GM12873 (cell line): ENCODE data around the gene NFASC.

ENCODE experiments used
- TF ChIP-seq, protein P1 (sequence below): IDR thresholded peaks from 2 replicates; pipeline ENCODE4 v1.5.1; 2012; ENCODE audit warnings: low read depth, mild to moderate bottlenecking, moderate library complexity, low read length, control low read depth; ENCODE audit not compliant: insufficient read depth; ENCODE audit errors: missing control alignments

NFASC gene

DNA sequence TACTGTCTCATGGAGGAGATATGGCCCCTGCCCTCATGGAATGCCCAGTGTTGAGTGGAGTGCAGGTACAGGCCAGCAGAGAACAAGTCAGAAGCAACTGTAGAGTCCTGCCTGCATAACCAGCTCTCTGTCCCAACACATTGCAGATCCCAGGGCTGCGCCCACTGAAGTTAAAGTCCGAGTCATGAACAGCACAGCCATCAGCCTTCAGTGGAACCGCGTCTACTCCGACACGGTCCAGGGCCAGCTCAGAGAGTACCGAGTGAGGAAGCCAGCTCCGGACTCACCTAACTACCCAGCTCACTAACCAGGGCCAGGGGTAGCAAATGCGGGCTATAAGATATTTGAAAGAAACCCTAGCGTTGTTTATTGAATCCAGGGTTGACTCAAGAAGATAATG is 113.2 kb downstream of the NFASC start:
- TF ChIP-seq, protein P1, sequence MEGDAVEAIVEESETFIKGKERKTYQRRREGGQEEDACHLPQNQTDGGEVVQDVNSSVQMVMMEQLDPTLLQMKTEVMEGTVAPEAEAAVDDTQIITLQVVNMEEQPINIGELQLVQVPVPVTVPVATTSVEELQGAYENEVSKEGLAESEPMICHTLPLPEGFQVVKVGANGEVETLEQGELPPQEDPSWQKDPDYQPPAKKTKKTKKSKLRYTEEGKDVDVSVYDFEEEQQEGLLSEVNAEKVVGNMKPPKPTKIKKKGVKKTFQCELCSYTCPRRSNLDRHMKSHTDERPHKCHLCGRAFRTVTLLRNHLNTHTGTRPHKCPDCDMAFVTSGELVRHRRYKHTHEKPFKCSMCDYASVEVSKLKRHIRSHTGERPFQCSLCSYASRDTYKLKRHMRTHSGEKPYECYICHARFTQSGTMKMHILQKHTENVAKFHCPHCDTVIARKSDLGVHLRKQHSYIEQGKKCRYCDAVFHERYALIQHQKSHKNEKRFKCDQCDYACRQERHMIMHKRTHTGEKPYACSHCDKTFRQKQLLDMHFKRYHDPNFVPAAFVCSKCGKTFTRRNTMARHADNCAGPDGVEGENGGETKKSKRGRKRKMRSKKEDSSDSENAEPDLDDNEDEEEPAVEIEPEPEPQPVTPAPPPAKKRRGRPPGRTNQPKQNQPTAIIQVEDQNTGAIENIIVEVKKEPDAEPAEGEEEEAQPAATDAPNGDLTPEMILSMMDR = no peak

DNA sequence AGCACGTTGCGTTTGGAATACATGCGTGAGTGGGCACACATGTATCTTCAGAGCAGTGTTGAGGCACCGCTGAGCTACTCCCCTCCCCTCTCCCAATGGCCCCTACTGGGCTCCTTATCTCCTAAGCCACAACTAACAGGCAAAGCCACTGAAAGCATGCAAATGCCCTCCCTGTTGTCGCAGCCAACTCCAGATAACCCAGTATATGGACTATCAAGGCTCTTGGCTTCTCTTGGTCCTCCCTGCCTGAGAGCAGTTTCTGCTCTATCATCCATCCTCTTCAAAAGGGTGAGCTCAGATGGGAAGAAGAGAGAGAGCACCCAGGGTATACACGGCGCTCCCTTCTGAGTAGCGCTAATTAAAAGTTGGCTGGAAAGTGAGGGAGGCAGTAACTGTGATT is 113.8 kb downstream of the NFASC start:
- TF ChIP-seq, protein P1 = no peak

DNA sequence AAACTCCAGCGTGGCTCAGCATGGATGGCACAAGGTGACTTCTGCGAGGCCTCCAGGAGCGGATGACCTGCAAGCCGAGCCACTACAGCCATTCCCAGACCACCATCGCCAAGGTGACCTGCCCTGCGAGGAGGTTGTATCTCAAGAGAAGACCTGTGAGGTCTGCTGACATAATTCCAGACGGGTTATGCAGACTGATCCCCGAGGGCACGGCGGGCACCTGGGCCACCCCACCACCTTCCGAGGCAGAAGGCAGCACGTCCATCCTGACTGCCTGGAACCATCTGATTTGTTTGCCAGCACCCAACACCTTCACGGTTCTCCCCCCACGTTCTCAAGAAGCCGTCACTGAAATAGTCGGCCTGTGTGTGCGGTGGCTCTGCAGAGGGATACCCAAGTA is 115.5 kb downstream of the NFASC start:
- TF ChIP-seq, protein P1 = no peak

DNA sequence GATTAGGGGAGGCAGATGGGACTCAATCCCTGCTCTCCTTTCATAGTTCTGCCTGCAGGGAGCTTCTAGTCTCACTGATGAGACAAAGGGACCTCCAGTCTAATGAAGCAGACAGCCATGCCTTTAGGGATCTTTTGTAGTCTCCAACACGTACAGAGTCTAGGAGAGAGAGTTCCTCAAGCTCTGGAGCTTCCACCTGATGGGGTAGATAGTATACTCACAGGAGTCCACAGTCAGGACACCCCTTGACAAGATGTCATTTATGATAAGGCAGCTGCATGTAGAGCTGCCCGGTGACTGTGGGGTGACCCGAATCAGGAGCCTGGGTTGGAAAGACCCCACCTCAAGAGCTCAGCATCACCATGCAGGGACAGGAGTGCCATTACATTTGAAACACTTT is 117.0 kb downstream of the NFASC start:
- TF ChIP-seq, protein P1 = no peak

DNA sequence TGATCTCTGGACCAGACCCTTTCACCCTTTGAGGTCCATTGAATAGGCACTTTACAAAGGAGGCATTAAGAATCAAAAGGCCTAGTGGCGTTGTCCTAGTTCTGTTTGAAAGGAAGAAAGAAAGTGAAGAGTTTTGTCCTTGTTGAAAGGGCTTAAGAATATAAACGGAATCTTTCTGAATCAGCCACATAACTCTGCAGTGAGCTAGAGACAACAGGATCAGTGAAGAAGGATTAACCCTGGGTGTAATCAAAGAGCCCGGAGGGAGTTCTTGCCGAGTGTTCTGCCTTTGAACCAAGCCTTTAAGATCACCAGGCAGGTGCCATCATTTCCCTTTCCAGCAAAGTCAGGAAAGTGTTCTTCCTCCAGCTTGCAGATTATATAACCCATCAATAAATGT is 117.5 kb downstream of the NFASC start:
- TF ChIP-seq, protein P1 = no peak

DNA sequence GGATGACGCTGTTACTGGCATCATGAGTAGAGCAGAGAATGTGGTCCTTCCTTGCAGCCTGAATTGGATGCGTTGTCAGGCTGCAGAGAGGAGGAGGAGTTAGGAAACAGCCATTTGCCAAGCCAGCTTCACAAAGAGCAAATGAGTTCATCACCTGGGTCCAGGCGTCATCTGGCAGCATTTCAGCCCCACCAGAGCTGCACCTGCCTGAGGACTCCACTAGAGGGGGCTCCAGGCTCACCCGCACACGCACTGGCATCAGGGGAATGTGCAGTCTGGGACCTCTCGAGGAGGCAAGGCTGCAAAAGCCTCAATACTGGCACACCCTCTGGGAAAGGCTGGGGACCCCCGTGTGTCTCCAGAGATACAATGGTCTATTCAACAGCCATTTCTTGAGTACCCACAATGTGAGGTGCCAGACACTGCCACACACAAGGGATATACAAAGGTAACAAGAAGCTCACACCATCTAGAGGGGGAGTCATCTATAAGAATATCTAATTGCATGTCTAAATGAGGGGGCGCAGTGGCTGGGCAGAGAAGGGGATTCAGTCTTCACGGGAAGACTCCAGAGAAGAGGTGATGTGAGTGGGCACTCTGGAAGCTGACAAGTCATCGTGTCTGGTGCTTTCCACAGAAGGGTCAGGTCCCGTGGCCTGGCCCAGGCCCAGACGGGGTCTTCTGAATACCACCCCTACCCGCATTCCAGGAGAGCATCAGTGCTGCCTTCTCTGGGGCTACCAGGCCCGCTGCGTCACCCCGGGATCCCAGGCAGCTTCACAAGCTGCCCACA is 118.8 kb downstream of the NFASC start:
- TF ChIP-seq, protein P1 = peak; percentile 98

DNA sequence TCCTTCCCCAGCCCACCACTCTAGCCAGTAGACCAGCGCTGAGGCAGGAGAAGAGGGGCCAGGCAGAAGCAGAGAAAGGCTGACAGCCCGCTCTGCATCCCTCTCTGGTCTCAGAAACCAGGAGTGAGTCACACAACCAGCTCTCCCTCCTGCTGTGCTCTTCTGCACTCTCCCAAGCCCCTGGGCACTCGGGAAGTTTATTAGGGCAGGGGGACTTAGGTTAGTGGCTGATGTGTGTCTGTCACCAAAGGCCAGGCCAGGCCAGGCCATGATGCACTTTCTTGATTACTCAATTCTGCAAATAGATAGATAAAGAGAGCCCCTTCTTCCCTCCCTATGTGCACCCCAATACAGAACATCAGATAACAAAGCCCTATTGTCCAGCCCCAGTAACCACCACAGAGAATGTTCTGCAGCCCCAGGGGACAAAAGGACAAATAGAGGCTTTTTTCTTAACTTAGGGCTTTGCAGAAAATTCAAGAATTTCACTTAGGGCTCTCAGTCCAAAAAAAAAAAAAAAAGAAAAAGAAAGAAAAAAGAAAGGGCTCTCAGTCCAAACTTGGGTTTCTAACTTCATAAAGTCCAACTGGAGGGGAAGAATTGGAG is 119.5 kb downstream of the NFASC start:
- TF ChIP-seq, protein P1 = no peak
